ENCODE results near the gene METTL3. TPM values are rescaled to one million over a fixed set of nuclear protein-coding genes. Genes with fewer than 3 reads are reported as not detected.

METTL3 gene
- total and polyA plus RNA-seq, 2 of the 13 experiments (the other 11 are each of a cell fraction or from before 2014, with no cell fraction given): 123 to 130 TPM

- TF ChIP-seq BORCS8-MEF2B (CRISPR knock-in tag; IDR thresholded peaks at IDR 0.05) (no peak), HDAC1 (CRISPR knock-in tag; IDR thresholded peaks at IDR 0.05) (peak; percentile 12), ZNF224 (CRISPR knock-in tag; IDR thresholded peaks at IDR 0.05) (no peak), BCL6 (CRISPR knock-in tag; IDR thresholded peaks at IDR 0.05) (peak; percentile 85), SKIL (CRISPR knock-in tag; IDR thresholded peaks at IDR 0.05; ENCODE audit: borderline replicate concordance) (no peak), MTERF4 (CRISPR knock-in tag; IDR thresholded peaks at IDR 0.05) (no peak), RCOR2 (CRISPR knock-in tag; IDR thresholded peaks at IDR 0.05) (peak; percentile 61; the same call in 1 of the 2 replicates), HMGXB4 (CRISPR knock-in tag; IDR thresholded peaks at IDR 0.05; ENCODE audit: borderline replicate concordance in 1 of 2, low read depth in 1 of 2) (peak; percentile 36 to 63; a peak in 2 of 4 replicates), KDM6A (CRISPR knock-in tag; IDR thresholded peaks at IDR 0.05; ENCODE audit: low read depth) (peak; percentile 70; the same call in 1 of the 2 replicates), ATF4 (CRISPR knock-in tag; IDR thresholded peaks at IDR 0.05) (no peak), ATF3 (CRISPR knock-in tag; IDR thresholded peaks at IDR 0.05) (no peak), NR2F6 (IDR thresholded peaks at IDR 0.05) (peak; percentile 90), NR2F6 (CRISPR knock-in tag; IDR thresholded peaks at IDR 0.05) (peak; percentile 88), MED1 (CRISPR knock-in tag; IDR thresholded peaks at IDR 0.05) (peak; percentile 29; the same call in 1 of the 2 replicates), ATAD3A (CRISPR knock-in tag; IDR thresholded peaks at IDR 0.05) (no peak), ZNF264 (CRISPR knock-in tag; IDR thresholded peaks at IDR 0.05) (peak; percentile 51; the same call in 1 of the 2 replicates), CSRNP1 (CRISPR knock-in tag; IDR thresholded peaks at IDR 0.05) (0 out of 2 replicates have a peak, but pooled peaks have one; percentile 29), ZNF598 (CRISPR knock-in tag; IDR thresholded peaks at IDR 0.05; ENCODE audit: borderline replicate concordance) (no peak), ELF1 (CRISPR knock-in tag; IDR thresholded peaks at IDR 0.05) (peak; percentile 31; the same call in 1 of the 2 replicates), ZSCAN9 (CRISPR knock-in tag; IDR thresholded peaks at IDR 0.05; ENCODE audit: borderline replicate concordance) (0 out of 2 replicates have a peak, but pooled peaks have one; percentile 46), SALL2 (CRISPR knock-in tag; IDR thresholded peaks at IDR 0.05) (no peak)
Measured at GRCh38 chr14:21557084-21557901, 46.2 kb upstream of the METTL3 start (continued).
